AG09309 (cell line): ENCODE results near the gene MTNR1B.

Experiments
- DNase-seq: peaks from one replicate; pipeline ENCODE4 v3.0.0-alpha.2; 2010; ENCODE audit warnings: low read depth
- H3K4me3 ChIP-seq: 2 replicates; pipeline ENCODE4 v1.5.1; 2011; ENCODE audit warnings: mild to moderate bottlenecking, low read depth, low read length, moderate library complexity; ENCODE audit not compliant: control insufficient read depth
- CTCF ChIP-seq: IDR thresholded peaks from 2 replicates; pipeline ENCODE4 v1.5.1; 2011; ENCODE audit warnings: mild to moderate bottlenecking, low read depth, low read length, inconsistent platforms; ENCODE audit not compliant: insufficient read depth, control insufficient read depth; ENCODE audit errors: missing control alignments

MTNR1B gene

GRCh38 chr11:93025558-93026255 lies 56.3 kb downstream of the MTNR1B start:
- TF ChIP-seq CTCF: no peak
- no peak overlapping the region for H3K4me3 ChIP-seq
- DNase-seq: no peak

- no peak for TF ChIP-seq CTCF
- no peak overlapping the region for H3K4me3 ChIP-seq
- no peak for DNase-seq
These were observed 59.6 kb downstream of the MTNR1B start for GRCh38 chr11:93028960-93029522.

- H3K4me3 ChIP-seq: no peak overlapping the region
- TF ChIP-seq CTCF: no peak
- no peak for DNase-seq
These were observed 61.9 kb downstream of the MTNR1B start for GRCh38 chr11:93031386-93031785.
